GM12873 (cell line): ENCODE results near the gene ARPC1B.

Source experiments
- CTCF ChIP-seq: IDR thresholded peaks from 2 replicates; pipeline ENCODE4 v1.5.1; 2012; ENCODE audit warnings: low read depth, mild to moderate bottlenecking, moderate library complexity, low read length, control low read depth; ENCODE audit not compliant: insufficient read depth; ENCODE audit errors: missing control alignments

ARPC1B gene

GRCh38 chr7:99396418-99397296, 22.1 kb downstream of the ARPC1B start:
- no peak for TF ChIP-seq CTCF

GRCh38 chr7:99397297-99397983, 22.9 kb downstream of the ARPC1B start:
- TF ChIP-seq CTCF, result no peak

GRCh38 chr7:99398891-99399445, 24.4 kb downstream of the ARPC1B start:
- no peak for TF ChIP-seq CTCF

GRCh38 chr7:99399597-99399996, 25.1 kb downstream of the ARPC1B start:
- no peak for TF ChIP-seq CTCF

- TF ChIP-seq CTCF, result no peak
Measured at GRCh38 chr7:99402854-99403253, 28.3 kb downstream of the ARPC1B start.

GRCh38 chr7:99403764-99404163, 29.2 kb downstream of the ARPC1B start:
- TF ChIP-seq CTCF, result no peak
